ENCODE results near the gene RYR3.

DNA sequence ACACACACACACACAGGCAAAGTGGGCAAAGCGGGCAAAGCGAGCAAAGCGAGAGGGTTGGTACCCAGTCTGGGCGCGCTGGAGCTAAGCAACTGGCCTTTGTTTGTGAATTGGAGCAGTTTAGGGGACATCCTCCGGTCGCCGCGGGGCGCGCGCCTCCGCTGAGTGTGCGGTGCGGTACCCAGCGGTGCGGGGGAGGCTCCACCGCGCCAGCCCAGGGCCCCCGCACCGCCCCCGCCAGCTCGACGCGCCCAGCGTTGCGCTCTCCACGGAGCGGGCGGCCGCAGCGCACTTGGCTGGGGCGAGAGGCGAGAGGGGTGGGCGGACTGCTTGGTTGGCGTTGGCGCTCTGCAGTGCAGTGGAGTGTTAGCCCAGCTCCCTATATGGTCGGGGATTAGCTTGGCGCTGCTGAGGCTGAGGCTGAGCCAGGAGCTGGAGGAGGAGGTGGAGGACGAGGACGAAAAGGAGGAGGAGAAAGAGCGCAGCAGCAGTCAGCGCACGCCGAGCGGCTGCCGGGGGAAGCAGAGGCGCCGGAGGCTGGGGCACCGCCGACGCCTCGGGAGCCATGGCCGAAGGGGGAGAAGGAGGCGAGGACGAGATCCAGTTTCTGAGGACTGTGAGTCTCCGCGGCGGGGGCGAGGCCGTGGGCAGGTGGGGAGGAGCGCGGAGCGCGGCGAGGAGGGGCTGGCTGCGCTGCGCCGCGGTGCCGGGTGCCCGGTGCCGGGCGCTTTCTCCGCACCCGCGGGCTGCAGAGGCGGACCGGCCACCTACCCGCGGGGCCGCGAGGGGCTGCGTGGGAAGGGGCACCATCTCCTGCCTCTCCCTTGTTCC is at the start of gene RYR3:
- TF ChIP-seq, protein P1, sequence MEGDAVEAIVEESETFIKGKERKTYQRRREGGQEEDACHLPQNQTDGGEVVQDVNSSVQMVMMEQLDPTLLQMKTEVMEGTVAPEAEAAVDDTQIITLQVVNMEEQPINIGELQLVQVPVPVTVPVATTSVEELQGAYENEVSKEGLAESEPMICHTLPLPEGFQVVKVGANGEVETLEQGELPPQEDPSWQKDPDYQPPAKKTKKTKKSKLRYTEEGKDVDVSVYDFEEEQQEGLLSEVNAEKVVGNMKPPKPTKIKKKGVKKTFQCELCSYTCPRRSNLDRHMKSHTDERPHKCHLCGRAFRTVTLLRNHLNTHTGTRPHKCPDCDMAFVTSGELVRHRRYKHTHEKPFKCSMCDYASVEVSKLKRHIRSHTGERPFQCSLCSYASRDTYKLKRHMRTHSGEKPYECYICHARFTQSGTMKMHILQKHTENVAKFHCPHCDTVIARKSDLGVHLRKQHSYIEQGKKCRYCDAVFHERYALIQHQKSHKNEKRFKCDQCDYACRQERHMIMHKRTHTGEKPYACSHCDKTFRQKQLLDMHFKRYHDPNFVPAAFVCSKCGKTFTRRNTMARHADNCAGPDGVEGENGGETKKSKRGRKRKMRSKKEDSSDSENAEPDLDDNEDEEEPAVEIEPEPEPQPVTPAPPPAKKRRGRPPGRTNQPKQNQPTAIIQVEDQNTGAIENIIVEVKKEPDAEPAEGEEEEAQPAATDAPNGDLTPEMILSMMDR (IDR thresholded peaks at IDR 0.05; ENCODE audit: insufficient read depth, low read length, poor library complexity, severe bottlenecking), result no peak
- no peak for TF ChIP-seq EZH2phosphoT487 (conservative IDR thresholded peaks at IDR 0.05; ENCODE audit: low read length)

All from SU-DHL-6 (cell line).